ENCODE measurements around the gene SLC17A3.

Gene SLC17A3

GRCh38 chr6:25835442-25836283 lies 38.4 kb downstream of the SLC17A3 start:
- DNase-seq: no peak

- DNase-seq: no peak
Observed at GRCh38 chr6:25834950-25835349, 39.1 kb downstream of the SLC17A3 start.

- DNase-seq: no peak
Observed at GRCh38 chr6:25833136-25833535, 40.9 kb downstream of the SLC17A3 start.

- no peak for DNase-seq
Observed at GRCh38 chr6:25832670-25833069, 41.4 kb downstream of the SLC17A3 start.

GRCh38 chr6:25832307-25832662 lies 41.8 kb downstream of the SLC17A3 start:
- DNase-seq: no peak

- no peak for DNase-seq
Observed at GRCh38 chr6:25831532-25832306, 42.3 kb downstream of the SLC17A3 start, which contains the start of gene SLC17A1. TSS of gene SLC17A1 (minus strand) at chr6:25832052. CDS start at chr6:25830557, 1,495 bp downstream.

GRCh38 chr6:25830458-25830857 lies 43.6 kb downstream of the SLC17A3 start:
- no peak for DNase-seq

GRCh38 chr6:25829375-25829774 lies 44.7 kb downstream of the SLC17A3 start:
- DNase-seq: no peak

GRCh38 chr6:25821341-25821740 lies 52.7 kb downstream of the SLC17A3 start:
- DNase-seq: no peak

GRCh38 chr6:25816252-25816651 lies 57.8 kb downstream of the SLC17A3 start:
- no peak for DNase-seq

- DNase-seq: no peak
Observed at GRCh38 chr6:25815194-25815593, 58.8 kb downstream of the SLC17A3 start.

- DNase-seq: no peak
Observed at GRCh38 chr6:25804804-25805203, 69.2 kb downstream of the SLC17A3 start.

- no peak for DNase-seq
Observed at GRCh38 chr6:25801436-25801835, 72.6 kb downstream of the SLC17A3 start.

Data from activated CD8-positive, alpha-beta memory T cell treated with anti-CD3 and anti-CD28 coated beads for 24 hours (primary cell).